HEK293 (cell line): ENCODE data around the gene PIM1.
"Not testable (repeated sequence)": the region's sequence is repeated elsewhere in the genome, so short reads cannot be mapped to it uniquely, and the experiment has no call there.

Experiments used
- CTCF ChIA-PET: fragments of 350-600 bp; formaldehyde crosslinking; extraction: SDS; loops from one replicate; lab custom pipeline; 2021; ENCODE audit warnings: antibody characterized with exemption; lab: Yijun Ruan, JAX
- POLR2A ChIA-PET: fragments of 300-600 bp; formaldehyde crosslinking; extraction: SDS; loops from one replicate; lab custom pipeline; 2020; ENCODE audit warnings: antibody characterized with exemption, inconsistent platforms; lab: Yijun Ruan, JAX
- H3K27ac ChIP-seq: fragments of 200-500 bp; sonication (Bioruptor generic); 2 replicates; pipeline ENCODE4 v1.5.1; 2014; ENCODE audit warnings: low read depth, low read length, control low read depth, inconsistent platforms; ENCODE audit errors: extremely low read depth
- H3K36me3 ChIP-seq, 2 experiments: fragments of 200-500 bp in 1 of 2; sonication (Bioruptor generic) in 1 of 2; 1 replicate in 1 of 2; 2 replicates in 1 of 2; pipeline ENCODE4 v1.5.1; 2014 to 2017; ENCODE audit warnings: inconsistent platforms in 2 of 2, low read length in 2 of 2; ENCODE audit not compliant: control insufficient read depth in 2 of 2, insufficient read depth in 1 of 2
- H3K4me1 ChIP-seq: fragments of 200-500 bp; sonication (Bioruptor generic); 2 replicates; pipeline ENCODE4 v1.5.1; 2014; ENCODE audit warnings: mild to moderate bottlenecking, low read length, inconsistent platforms; ENCODE audit not compliant: control insufficient read depth, insufficient read depth
- H3K4me3 ChIP-seq: 2 replicates; pipeline ENCODE4 v1.5.1; 2011; ENCODE audit warnings: low read depth, mild to moderate bottlenecking, control low read depth, low read length, moderate library complexity
- H3K9me3 ChIP-seq: fragments of 200-500 bp; sonication (Bioruptor generic); 2 replicates; pipeline ENCODE4 v1.5.1; 2014; ENCODE audit warnings: low read depth, low read length, inconsistent platforms; ENCODE audit not compliant: control insufficient read depth, insufficient read depth
- AEBP2 ChIP-seq: fragments of 450-650 bp; formaldehyde crosslinking; IDR thresholded peaks from 2 replicates; pipeline ENCODE4 v1.5.1; 2016; ENCODE audit warnings: missing biosample characterization, missing genetic modification characterization, borderline replicate concordance
- ELK4 ChIP-seq: IDR thresholded peaks from 2 replicates; pipeline ENCODE4 v1.6.1; 2011; ENCODE audit warnings: mild to moderate bottlenecking, low read depth, low read length, borderline replicate concordance
- GLI4 ChIP-seq: fragments of 450-650 bp; formaldehyde crosslinking; IDR thresholded peaks from 2 replicates; pipeline ENCODE4 v1.5.1; 2016; ENCODE audit warnings: missing biosample characterization, missing genetic modification characterization
- KLF1 ChIP-seq: fragments of 450-650 bp; formaldehyde crosslinking; IDR thresholded peaks from 2 replicates; pipeline ENCODE4 v1.5.1; 2016; ENCODE audit warnings: missing biosample characterization, missing genetic modification characterization
- MEIS1 ChIP-seq: sonication (generic); formaldehyde crosslinking; IDR thresholded peaks from 2 replicates; pipeline ENCODE4 v1.8.1; 2022; ENCODE audit warnings: missing genetic modification reagents, mild to moderate bottlenecking, borderline replicate concordance
- SCRT1 ChIP-seq: fragments of 450-650 bp; formaldehyde crosslinking; IDR thresholded peaks from 2 replicates; pipeline ENCODE4 v1.5.1; 2016; ENCODE audit warnings: missing biosample characterization, missing genetic modification characterization, borderline replicate concordance
- SP2 ChIP-seq: fragments of 450-650 bp; formaldehyde crosslinking; IDR thresholded peaks from 2 replicates; pipeline ENCODE4 v1.5.1; 2016; ENCODE audit warnings: missing biosample characterization, missing genetic modification characterization
- ZNF169 ChIP-seq: fragments of 450-650 bp; formaldehyde crosslinking; IDR thresholded peaks from 2 replicates; pipeline ENCODE4 v1.5.1; 2016; ENCODE audit warnings: missing biosample characterization, missing genetic modification characterization
- ZNF473 ChIP-seq: fragments of 450-650 bp; formaldehyde crosslinking; IDR thresholded peaks from 2 replicates; pipeline ENCODE4 v1.5.1; 2017; ENCODE audit warnings: missing biosample characterization, missing genetic modification characterization
- ZNF692 ChIP-seq: fragments of 450-650 bp; formaldehyde crosslinking; IDR thresholded peaks from 2 replicates; pipeline ENCODE4 v1.5.1; 2016; ENCODE audit warnings: missing biosample characterization, missing genetic modification characterization
- ZNF701 ChIP-seq: fragments of 450-650 bp; formaldehyde crosslinking; IDR thresholded peaks from 2 replicates; pipeline ENCODE4 v1.5.1; 2016; ENCODE audit warnings: missing biosample characterization, missing genetic modification characterization

PIM1 gene

GRCh38 chr6:37177077-37177934 lies 7.4 kb downstream of the PIM1 start:
- ChIA-PET CTCF (interaction anchor here (0.7 to 18.8 kb wide), 6 partner anchors 10 to 150 kb away, joined by 3 to 401 read pairs (median 4); no protein-coding TSS in a partner anchor), POLR2A (interaction anchor here (0.6 to 2.0 kb wide), 5 partner anchors 9 to 127 kb away, joined by 3 to 5 read pairs (median 4); no protein-coding TSS in a partner anchor)
- H3K9me3 ChIP-seq = no peaks in the 10 kb centered on the region
- H3K27ac ChIP-seq = no peak overlapping the region
- H3K4me3 ChIP-seq = no peak overlapping the region
- peaks cover 6 to 34% of the 10 kb centered on the region in 2 experiments; a peak in 1 of 3 replicates for H3K36me3 ChIP-seq
- TF ChIP-seq ZNF692 = no peak
- no peak for TF ChIP-seq ZNF473
- no peak for TF ChIP-seq GLI4
- TF ChIP-seq, all 188 proteins: peak for 0
- H3K4me1 ChIP-seq = no peaks in the 10 kb centered on the region

GRCh38 chr6:37177935-37178517 lies 8.1 kb downstream of the PIM1 start:
- no peak overlapping the region for H3K27ac ChIP-seq
- ChIA-PET POLR2A (interaction anchor here (0.6 to 2.0 kb wide), 5 partner anchors 8 to 127 kb away, joined by 3 to 5 read pairs (median 3); no protein-coding TSS in a partner anchor), CTCF (interaction anchor here (0.7 to 18.8 kb wide), 3 partner anchors 10 to 151 kb away, joined by 3 to 401 read pairs (median 3); no protein-coding TSS in a partner anchor)

GRCh38 chr6:37180075-37180474 lies 10.1 kb downstream of the PIM1 start:
- CTCF ChIA-PET = interaction anchor here (0.5 to 18.8 kb wide), 4 partner anchors 9 to 153 kb away, joined by 3 to 401 read pairs (median 28); no protein-coding TSS in a partner anchor
- TF ChIP-seq SP2 = no peak
- no peak for TF ChIP-seq MEIS1
- POLR2A ChIA-PET = interaction anchor here (0.9 kb wide), 1 partner anchor 78 kb away, joined by 3 read pairs; no protein-coding TSS in a partner anchor
- H3K9me3 ChIP-seq = no peaks in the 10 kb centered on the region
- no peak overlapping the region for H3K4me3 ChIP-seq
- no peaks in the 10 kb centered on the region for H3K4me1 ChIP-seq
- H3K36me3 ChIP-seq = peaks cover 0 to 6% of the 10 kb centered on the region in 2 experiments; a peak in 1 of 3 replicates
- no peak overlapping the region for H3K27ac ChIP-seq

More at GRCh38 chr6:37177935-37178517, 8.1 kb downstream of the PIM1 start:
- Histone ChIP-seq H3K36me3 (peaks cover 6 to 27% of the 10 kb centered on the region in 2 experiments; a peak in 1 of 3 replicates), H3K4me1 (no peaks in the 10 kb centered on the region), H3K4me3 (no peak overlapping the region)
- TF ChIP-seq ZNF701 (no peak), KLF1 (tag by site-specific recombination) (peak; percentile 83)
- TF ChIP-seq, all 188 proteins: peak for 1
- H3K9me3 ChIP-seq = no peaks in the 10 kb centered on the region

- ChIA-PET POLR2A (interaction anchor here (0.9 kb wide), 1 partner anchor 79 kb away, joined by 3 read pairs; no protein-coding TSS in a partner anchor), CTCF (interaction anchor here (0.5 to 18.8 kb wide), 7 partner anchors 9 to 396 kb away, joined by 3 to 401 read pairs (median 3); no protein-coding TSS in a partner anchor)
- H3K4me3 ChIP-seq, H3K4me1 ChIP-seq, H3K36me3 ChIP-seq, H3K9me3 ChIP-seq, H3K27ac ChIP-seq: not testable (repeated sequence)
These were observed 10.7 kb downstream of the PIM1 start for GRCh38 chr6:37180610-37181009.

GRCh38 chr6:37182736-37183590 lies 13.0 kb downstream of the PIM1 start:
- POLR2A ChIA-PET = no interaction called here
- no peaks in the 10 kb centered on the region for H3K9me3 ChIP-seq
- no peak overlapping the region for H3K4me3 ChIP-seq
- H3K36me3 ChIP-seq = no peaks in the 10 kb centered on the region
- TF ChIP-seq SCRT1 (tag by site-specific recombination) = no peak
- no peak for TF ChIP-seq ZNF169
- TF ChIP-seq AEBP2 (tag by site-specific recombination) = no peak
- TF ChIP-seq ELK4 = no peak
- TF ChIP-seq, all 188 proteins: peak for 0
- CTCF ChIA-PET = interaction anchor here (0.6 to 18.8 kb wide), 6 partner anchors 11 to 522 kb away, joined by 3 to 401 read pairs (median 5); no protein-coding TSS in a partner anchor
- Histone ChIP-seq H3K4me1 (no peaks in the 10 kb centered on the region), H3K27ac (no peak overlapping the region)
